Brain microvascular endothelial cell (primary cell): ENCODE data around the gene ADGRA1.
A peak's percentile ranks its signal among the peaks of the same experiment; 100 is the strongest.

Experiments used
- DNase-seq: peaks from one replicate; pipeline ENCODE4 v3.0.0-alpha.2; 2020
- H3K27ac ChIP-seq: fragments of 250-450 bp; sonication (Bioruptor Pico); 2 replicates; pipeline ENCODE4 v1.5.1; 2020; ENCODE audit warnings: mild to moderate bottlenecking, moderate library complexity
- H3K27me3 ChIP-seq: fragments of 250-450 bp; sonication (Bioruptor Pico); replicated peaks from 2 replicates; pipeline ENCODE4 v1.5.1; 2020; ENCODE audit warnings: mild to moderate bottlenecking
- H3K36me3 ChIP-seq: fragments of 250-450 bp; sonication (Bioruptor Pico); replicated peaks from 2 replicates; pipeline ENCODE4 v1.5.1; 2020; ENCODE audit warnings: mild to moderate bottlenecking
- H3K4me3 ChIP-seq: 2 replicates; pipeline ENCODE4 v1.5.1; 2011; ENCODE audit warnings: low read depth, mild to moderate bottlenecking, control low read depth, low read length, moderate library complexity
- CTCF ChIP-seq: IDR thresholded peaks from 2 replicates; pipeline ENCODE4 v1.5.1; 2011; ENCODE audit warnings: low read depth, mild to moderate bottlenecking, moderate library complexity, low read length, control low read depth, inconsistent platforms; ENCODE audit errors: missing control alignments
- in situ Hi-C: cut with HindIII; loops from 2 replicates; pipeline ENCODE4 v1.10.0; 2017; ENCODE audit warnings: low sequenced_read_pairs, low pct_ligation_motif_present

The ADGRA1 gene

DNA sequence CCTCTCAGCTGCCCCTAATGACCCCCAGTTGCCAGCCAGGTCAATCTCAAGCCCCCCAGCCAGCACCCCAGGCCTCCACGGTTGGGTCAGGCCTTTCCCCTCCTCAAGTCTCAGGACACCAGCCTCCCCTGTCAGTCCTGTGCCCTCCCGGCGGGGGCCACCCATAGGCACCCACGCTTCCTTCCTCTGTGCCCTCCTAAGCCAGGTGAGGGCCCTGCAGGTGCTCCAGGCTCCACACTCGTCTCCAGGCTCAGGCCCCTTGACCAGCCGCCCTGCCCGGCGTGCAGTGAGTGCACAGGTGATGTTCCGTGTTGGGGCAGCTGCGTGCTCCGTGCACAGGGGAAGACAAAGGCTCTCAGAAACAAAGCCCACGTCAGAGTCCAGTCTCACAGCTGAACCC, 26.8 kb upstream of the ADGRA1 start:
- in situ Hi-C loops: no loop called here
- Histone ChIP-seq H3K27me3 (no peaks in the 10 kb centered on the region), H3K4me3 (no peak overlapping the region), H3K36me3 (no peaks in the 10 kb centered on the region), H3K27ac (no peak overlapping the region)
- DNase-seq: no peak
- no peak for TF ChIP-seq CTCF

DNA sequence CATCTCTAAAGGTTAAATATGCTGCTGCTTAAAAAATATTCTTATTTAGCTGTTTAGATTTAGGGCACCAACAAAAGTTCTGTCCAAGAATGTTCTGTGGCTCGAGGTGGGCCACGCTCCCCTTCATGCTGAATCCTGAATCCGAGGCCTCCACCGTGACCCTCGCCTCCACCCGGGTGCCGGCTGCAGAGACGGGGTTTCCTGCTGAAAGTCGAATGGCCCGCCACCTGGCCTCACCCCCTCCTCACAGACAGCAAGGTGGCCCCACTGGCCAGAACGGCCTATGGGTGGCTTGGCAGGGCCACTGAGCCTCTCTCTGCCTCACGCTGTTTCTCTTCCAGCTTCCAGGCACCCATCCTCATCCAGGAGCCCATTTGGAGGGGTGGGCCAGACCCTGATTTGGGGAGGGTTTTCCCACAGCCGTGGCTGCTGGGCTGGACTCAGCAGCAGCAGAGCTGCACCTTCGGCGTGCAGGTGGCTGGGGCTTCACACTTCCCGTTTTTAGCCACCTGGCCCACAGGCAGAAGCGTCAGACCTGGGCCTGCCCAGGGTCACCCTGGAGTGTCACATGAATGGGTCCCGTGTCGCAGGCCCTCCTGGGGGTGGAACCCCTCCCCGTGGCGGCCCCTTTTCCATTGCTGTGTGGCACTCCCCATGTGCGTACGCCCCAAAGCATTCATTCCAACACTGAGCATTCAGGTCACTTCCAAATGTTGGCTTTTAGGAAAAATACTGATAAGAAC, 26.3 kb upstream of the ADGRA1 start:
- no peak for DNase-seq
- in situ Hi-C loops: no loop called here
- Histone ChIP-seq H3K36me3 (no peaks in the 10 kb centered on the region), H3K27ac (no peak overlapping the region), H3K4me3 (no peak overlapping the region), H3K27me3 (no peaks in the 10 kb centered on the region)
- no peak for TF ChIP-seq CTCF

- no peak for TF ChIP-seq CTCF
- no peaks in the 10 kb centered on the region for H3K36me3 ChIP-seq
- DNase-seq: no peak
- H3K27ac ChIP-seq: no peak overlapping the region
- in situ Hi-C loops: no loop called here
- no peak overlapping the region for H3K4me3 ChIP-seq
- no peaks in the 10 kb centered on the region for H3K27me3 ChIP-seq
Observed at GRCh38 chr10:133062085-133062484, 25.6 kb upstream of the ADGRA1 start.

DNA sequence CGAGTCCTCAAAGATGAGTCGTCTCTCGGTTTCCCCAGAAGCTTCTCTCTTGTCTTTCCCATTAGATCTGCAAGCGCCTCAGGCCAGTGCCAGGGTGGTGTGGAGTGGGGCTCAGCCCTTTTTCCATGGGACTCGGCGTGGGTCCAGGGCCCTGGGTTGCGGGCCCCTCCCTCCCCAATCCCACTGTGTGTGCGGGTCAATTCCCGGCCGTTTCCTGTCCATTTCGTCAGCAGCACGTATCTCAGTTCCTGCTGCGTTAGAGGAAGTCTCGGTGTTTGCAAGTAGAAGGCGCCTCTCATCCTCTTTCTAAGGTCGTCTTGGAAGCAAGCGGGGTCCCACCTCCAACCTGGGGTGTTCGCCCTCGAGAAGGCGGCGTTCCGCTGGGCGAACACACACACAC, 25.1 kb upstream of the ADGRA1 start:
- Histone ChIP-seq H3K4me3 (no peak overlapping the region), H3K27ac (no peak overlapping the region), H3K27me3 (no peaks in the 10 kb centered on the region), H3K36me3 (no peaks in the 10 kb centered on the region)
- TF ChIP-seq CTCF: no peak
- DNase-seq: no peak
- in situ Hi-C loops: no loop called here

GRCh38 chr10:133067149-133068105, 20.3 kb upstream of the ADGRA1 start:
- in situ Hi-C loops: no loop called here
- no peaks in the 10 kb centered on the region for H3K36me3 ChIP-seq
- no peak overlapping the region for H3K4me3 ChIP-seq
- DNase-seq: peak; percentile 58
- peaks cover 11% of the 10 kb centered on the region for H3K27me3 ChIP-seq
- TF ChIP-seq CTCF: no peak
- no peak overlapping the region for H3K27ac ChIP-seq
